HG02571 (cell line): ENCODE measurements around the gene PLEKHA5.
"Not testable (repeated sequence)": the region's sequence is repeated elsewhere in the genome, so short reads cannot be mapped to it uniquely, and the experiment has no call there.

Experiments
- ATAC-seq: cut with Tn5 transposase; IDR thresholded peaks from one replicate; pipeline ENCODE4 v1.9.1; 2021; ENCODE audit warnings: mild to moderate bottlenecking, moderate library complexity; ENCODE audit not compliant: unreplicated experiment

The PLEKHA5 gene

GRCh38 chr12:19311165-19311564 is 181.6 kb downstream of the PLEKHA5 start:
- no peak for ATAC-seq

GRCh38 chr12:19312637-19313036 is 183.1 kb downstream of the PLEKHA5 start:
- ATAC-seq, result no peak

GRCh38 chr12:19316425-19316824 is 186.9 kb downstream of the PLEKHA5 start:
- no peak for ATAC-seq

- ATAC-seq, result no peak
These were observed 192.8 kb downstream of the PLEKHA5 start for GRCh38 chr12:19322376-19322775.

GRCh38 chr12:19323805-19324204 is 194.3 kb downstream of the PLEKHA5 start:
- ATAC-seq, result no peak

- no peak for ATAC-seq
These were observed 196.6 kb downstream of the PLEKHA5 start for GRCh38 chr12:19326102-19326501.

GRCh38 chr12:19332196-19332595 is 202.7 kb downstream of the PLEKHA5 start:
- no peak for ATAC-seq

- no peak for ATAC-seq
These were observed 208.9 kb downstream of the PLEKHA5 start for GRCh38 chr12:19338405-19338804.

GRCh38 chr12:19350850-19351249 is 221.3 kb downstream of the PLEKHA5 start:
- not testable (repeated sequence) for ATAC-seq

GRCh38 chr12:19351346-19351745 is 221.8 kb downstream of the PLEKHA5 start:
- ATAC-seq, result no peak

GRCh38 chr12:19369691-19370148 is 240.2 kb downstream of the PLEKHA5 start:
- ATAC-seq, result no peak

GRCh38 chr12:19373586-19373985 is 244.1 kb downstream of the PLEKHA5 start:
- ATAC-seq, result no peak

- no peak for ATAC-seq
These were observed 246.4 kb downstream of the PLEKHA5 start for GRCh38 chr12:19375888-19376287.

- no peak for ATAC-seq
These were observed 247.2 kb downstream of the PLEKHA5 start for GRCh38 chr12:19376691-19377090.

- ATAC-seq, result peak; percentile 92
These were observed 252.6 kb downstream of the PLEKHA5 start for GRCh38 chr12:19382111-19382526.

- ATAC-seq, result no peak
These were observed 253.0 kb downstream of the PLEKHA5 start for GRCh38 chr12:19382563-19382962.

- no peak for ATAC-seq
These were observed 257.6 kb downstream of the PLEKHA5 start for GRCh38 chr12:19387161-19387560.

GRCh38 chr12:19388131-19388549 is 258.6 kb downstream of the PLEKHA5 start:
- no peak for ATAC-seq

GRCh38 chr12:19390051-19390598 is 260.6 kb downstream of the PLEKHA5 start:
- no peak for ATAC-seq

GRCh38 chr12:19392644-19393043 is 263.1 kb downstream of the PLEKHA5 start:
- not testable (repeated sequence) for ATAC-seq

GRCh38 chr12:19394385-19394784 is 264.9 kb downstream of the PLEKHA5 start:
- ATAC-seq, result no peak

GRCh38 chr12:19397534-19397933 is 268.0 kb downstream of the PLEKHA5 start:
- ATAC-seq, result no peak
